ENCODE results near the gene ZNF467. TPM values are rescaled to one million over a fixed set of nuclear protein-coding genes. Genes with fewer than 3 reads are reported as not detected.

The ZNF467 gene
- total RNA-seq, 1 donor from 2014 or later = 0.20 TPM

DNA sequence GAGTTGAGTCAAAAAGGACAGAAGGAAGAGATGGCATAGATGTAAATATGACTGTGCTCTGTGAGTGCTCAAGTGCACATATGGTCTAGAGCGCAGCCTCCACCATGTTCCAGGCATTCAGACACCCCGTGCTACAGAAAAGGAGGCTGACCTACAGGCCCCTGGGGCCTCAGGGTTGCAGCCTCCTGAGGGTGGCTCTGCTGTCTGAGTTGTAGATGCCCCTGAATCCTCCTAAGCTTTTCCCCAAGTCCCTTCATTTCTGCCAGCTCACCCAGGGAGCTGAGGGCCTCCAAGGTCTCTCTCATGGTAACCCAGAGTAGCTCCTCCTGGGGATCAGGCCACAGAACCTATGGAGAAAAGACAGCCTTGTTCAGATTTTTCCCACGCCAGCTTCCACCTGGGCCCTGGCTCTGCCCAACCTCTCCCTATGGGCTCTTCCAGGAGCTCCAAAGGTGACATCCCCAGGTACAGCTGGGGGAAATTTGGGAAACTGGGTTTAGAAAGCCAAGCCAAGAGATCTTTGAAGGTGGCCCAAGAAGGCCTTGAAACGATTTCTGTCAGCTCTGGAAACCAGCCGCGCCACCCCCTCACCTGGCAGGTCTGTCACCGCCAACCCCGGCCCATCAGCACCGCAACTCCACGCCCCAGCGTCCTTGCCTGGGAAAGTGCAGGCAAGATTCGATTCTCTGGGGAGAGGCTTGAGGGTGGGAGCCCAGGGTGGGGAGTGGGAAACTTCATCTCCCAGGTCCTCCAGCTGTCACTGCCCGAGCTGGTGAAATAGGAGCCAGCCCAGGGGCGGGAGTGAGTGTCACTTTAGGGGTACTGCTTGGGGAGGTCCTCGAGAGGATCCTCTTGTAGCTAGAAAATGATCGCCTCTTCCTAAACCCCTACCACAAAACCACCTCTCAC is 2.4 kb downstream of the ZNF467 start:
- TF ChIP-seq, protein P1, sequence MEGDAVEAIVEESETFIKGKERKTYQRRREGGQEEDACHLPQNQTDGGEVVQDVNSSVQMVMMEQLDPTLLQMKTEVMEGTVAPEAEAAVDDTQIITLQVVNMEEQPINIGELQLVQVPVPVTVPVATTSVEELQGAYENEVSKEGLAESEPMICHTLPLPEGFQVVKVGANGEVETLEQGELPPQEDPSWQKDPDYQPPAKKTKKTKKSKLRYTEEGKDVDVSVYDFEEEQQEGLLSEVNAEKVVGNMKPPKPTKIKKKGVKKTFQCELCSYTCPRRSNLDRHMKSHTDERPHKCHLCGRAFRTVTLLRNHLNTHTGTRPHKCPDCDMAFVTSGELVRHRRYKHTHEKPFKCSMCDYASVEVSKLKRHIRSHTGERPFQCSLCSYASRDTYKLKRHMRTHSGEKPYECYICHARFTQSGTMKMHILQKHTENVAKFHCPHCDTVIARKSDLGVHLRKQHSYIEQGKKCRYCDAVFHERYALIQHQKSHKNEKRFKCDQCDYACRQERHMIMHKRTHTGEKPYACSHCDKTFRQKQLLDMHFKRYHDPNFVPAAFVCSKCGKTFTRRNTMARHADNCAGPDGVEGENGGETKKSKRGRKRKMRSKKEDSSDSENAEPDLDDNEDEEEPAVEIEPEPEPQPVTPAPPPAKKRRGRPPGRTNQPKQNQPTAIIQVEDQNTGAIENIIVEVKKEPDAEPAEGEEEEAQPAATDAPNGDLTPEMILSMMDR (IDR thresholded peaks at IDR 0.05) = no peak
- intact Hi-C loops (cut with micrococcal nuclease) = loop anchor here (1.0 to 10.0 kb wide), 9 partner anchors 57 to 1456 kb away; partner anchors contain the start of genes ABCB8, ABCF2, ATP6V0E2 and FASTK
- POLR2A ChIA-PET = interaction anchor here (0.8 to 1.1 kb wide), 4 partner anchors 54 to 829 kb away, joined by 3 to 8 read pairs (median 4); partner anchors contain the start of gene ZNF862

DNA sequence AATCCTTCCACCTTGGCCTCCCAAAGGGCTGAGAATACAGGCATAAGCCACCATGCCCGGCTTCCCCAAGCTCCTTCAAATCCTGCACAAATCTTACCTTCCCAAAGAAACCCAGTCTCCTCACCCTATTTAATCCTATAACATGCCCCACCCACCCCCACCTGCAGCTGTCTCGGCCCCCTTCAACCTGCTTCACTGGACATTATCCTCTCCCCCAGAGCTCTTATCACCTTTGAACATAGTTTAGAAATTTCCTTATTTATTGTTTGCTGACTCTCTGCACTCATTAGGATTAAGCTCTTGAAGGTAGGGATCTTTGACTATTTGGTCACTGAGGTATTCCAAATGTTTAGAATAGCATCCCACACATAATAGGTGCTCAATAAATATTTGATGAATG is 3.5 kb downstream of the ZNF467 start:
- TF ChIP-seq, protein P1 (IDR thresholded peaks at IDR 0.05) = no peak
- CTCF ChIA-PET = no interaction called here
- POLR2A ChIA-PET = no interaction called here
- DNase-seq (no peak), ATAC-seq (ENCODE audit: low read depth) (no peak)
- peak overlapping the region; percentile 20 for H3K4me3 Mint-ChIP-seq
- no peaks in the 10 kb centered on the region for H3K36me3 Mint-ChIP-seq (ENCODE audit: low read depth)
- H3K9me3 Mint-ChIP-seq = no peaks in the 10 kb centered on the region
- H3K4me1 Mint-ChIP-seq = no peaks in the 10 kb centered on the region
- peaks cover 5% of the 10 kb centered on the region for H3K27me3 Mint-ChIP-seq
- intact Hi-C loops (cut with micrococcal nuclease) = loop anchor here (2.0 to 10.0 kb wide), 6 partner anchors 308 to 1457 kb away; partner anchors contain the start of genes ABCB8, ABCF2, FASTK and ZNF775
- no peak overlapping the region for H3K27ac Mint-ChIP-seq

More for the DNA sequence above, 2.4 kb downstream of the ZNF467 start:
- H3K4me1 Mint-ChIP-seq = no peaks in the 10 kb centered on the region
- peaks cover 8% of the 10 kb centered on the region for H3K27me3 Mint-ChIP-seq
- H3K27ac Mint-ChIP-seq = no peak overlapping the region
- CTCF ChIA-PET = interaction anchor here (1.9 kb wide), 1 partner anchor 29 kb away, joined by 6 read pairs; no protein-coding TSS in a partner anchor
- DNase-seq = no peak
- ATAC-seq (ENCODE audit: low read depth) = no peak
- H3K4me3 Mint-ChIP-seq = peak overlapping the region; percentile 80
- no peaks in the 10 kb centered on the region for H3K9me3 Mint-ChIP-seq
- H3K36me3 Mint-ChIP-seq (ENCODE audit: low read depth) = no peaks in the 10 kb centered on the region

DNA sequence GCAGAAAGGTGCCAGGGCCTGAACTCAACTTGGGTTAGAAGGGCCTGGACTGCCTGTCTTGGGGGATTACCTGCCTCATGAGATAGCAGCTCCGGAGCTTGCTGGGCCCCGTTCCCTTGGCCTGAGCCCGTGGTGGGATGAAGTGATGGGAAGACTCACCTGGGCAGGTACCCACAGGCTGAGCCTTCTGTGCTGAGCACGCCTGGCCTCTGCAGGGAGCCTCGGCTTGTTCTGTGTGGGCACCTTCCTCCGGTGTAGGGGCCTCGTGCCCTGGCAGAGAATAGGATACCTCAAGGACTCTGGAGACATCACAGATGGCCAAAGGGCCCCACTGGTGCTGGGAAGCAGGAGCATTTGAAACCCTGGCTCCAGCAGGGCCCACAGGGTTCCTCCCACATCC is 4.5 kb downstream of the ZNF467 start:
- ATAC-seq (ENCODE audit: low read depth) (no peak), DNase-seq (no peak)
- H3K4me1 Mint-ChIP-seq = no peaks in the 10 kb centered on the region
- POLR2A ChIA-PET = no interaction called here
- H3K9me3 Mint-ChIP-seq = no peaks in the 10 kb centered on the region
- CTCF ChIA-PET = no interaction called here
- H3K36me3 Mint-ChIP-seq (ENCODE audit: low read depth) = no peaks in the 10 kb centered on the region
- H3K4me3 Mint-ChIP-seq = no peak overlapping the region
- H3K27ac Mint-ChIP-seq = no peak overlapping the region
- H3K27me3 Mint-ChIP-seq = peaks cover 5% of the 10 kb centered on the region
- intact Hi-C loops (cut with micrococcal nuclease) = no loop called here
- TF ChIP-seq, protein P1 (IDR thresholded peaks at IDR 0.05) = no peak

DNA sequence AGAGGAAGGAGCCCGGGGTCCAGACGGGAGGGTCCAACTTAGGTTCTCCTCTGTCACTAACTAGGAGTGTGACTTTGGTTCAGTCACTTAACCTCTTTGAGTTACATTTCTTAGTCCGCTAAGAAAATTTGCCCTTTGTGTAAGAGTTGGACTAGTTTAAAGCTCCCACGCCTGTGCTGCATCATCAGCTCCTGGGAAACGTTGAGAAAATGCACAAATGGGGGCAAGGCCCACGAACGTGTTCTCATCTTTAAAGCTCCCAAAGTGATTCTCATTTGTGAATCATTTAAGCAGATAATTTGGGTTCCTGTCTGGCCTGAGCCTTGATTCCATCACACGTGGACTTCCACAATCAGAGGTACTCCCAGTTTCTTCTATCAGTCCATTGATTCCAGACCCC is 6.3 kb downstream of the ZNF467 start:
- no peak for DNase-seq
- H3K9me3 Mint-ChIP-seq = no peaks in the 10 kb centered on the region
- no peak overlapping the region for H3K27ac Mint-ChIP-seq
- intact Hi-C loops (cut with micrococcal nuclease) = no loop called here
- peaks cover 9% of the 10 kb centered on the region for H3K27me3 Mint-ChIP-seq
- H3K4me1 Mint-ChIP-seq = no peaks in the 10 kb centered on the region
- CTCF ChIA-PET = no interaction called here
- ATAC-seq (ENCODE audit: low read depth) = no peak
- H3K4me3 Mint-ChIP-seq = no peak overlapping the region
- TF ChIP-seq, protein P1 (IDR thresholded peaks at IDR 0.05) = no peak
- H3K36me3 Mint-ChIP-seq (ENCODE audit: low read depth) = no peaks in the 10 kb centered on the region
- POLR2A ChIA-PET = no interaction called here

DNA sequence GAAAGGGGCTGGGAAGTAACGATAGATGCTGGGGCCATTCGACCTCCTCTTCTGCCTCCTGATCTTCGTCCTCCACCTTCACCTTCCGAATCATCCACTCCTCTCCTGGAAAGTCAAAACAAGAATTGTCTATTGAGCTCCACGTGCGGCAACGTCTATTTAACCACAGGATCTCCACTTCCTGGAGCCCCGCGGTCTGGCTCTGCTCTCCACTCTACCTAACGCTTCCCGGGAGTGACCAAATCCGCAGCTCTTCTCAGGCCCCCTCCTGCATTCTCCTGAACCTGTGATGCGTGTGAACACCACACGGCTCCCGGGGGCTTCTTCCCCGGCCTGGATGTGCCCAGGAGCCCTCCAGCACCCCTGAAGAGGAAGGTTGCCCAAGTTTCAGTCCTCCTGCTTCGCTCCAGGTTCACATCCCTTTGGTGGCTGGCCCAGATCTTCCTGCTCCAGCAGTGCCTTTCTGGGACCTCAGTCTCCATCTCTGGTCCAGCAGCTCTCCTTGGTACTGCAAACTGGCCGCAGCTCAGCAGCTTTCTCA is 7.2 kb downstream of the ZNF467 start:
- H3K9me3 Mint-ChIP-seq = no peaks in the 10 kb centered on the region
- intact Hi-C loops (cut with micrococcal nuclease) = no loop called here
- peaks cover 9% of the 10 kb centered on the region for H3K27me3 Mint-ChIP-seq
- no peak overlapping the region for H3K4me3 Mint-ChIP-seq
- DNase-seq (no peak), ATAC-seq (ENCODE audit: low read depth) (no peak)
- no peaks in the 10 kb centered on the region for H3K36me3 Mint-ChIP-seq (ENCODE audit: low read depth)
- TF ChIP-seq, protein P1 (IDR thresholded peaks at IDR 0.05) = no peak
- ChIA-PET CTCF (no interaction called here), POLR2A (no interaction called here)
- H3K4me1 Mint-ChIP-seq = no peaks in the 10 kb centered on the region
- no peak overlapping the region for H3K27ac Mint-ChIP-seq
